Neural cell (in vitro differentiated cells): ENCODE data around the gene EYA3. TPM values are rescaled to one million over a fixed set of nuclear protein-coding genes. Genes with fewer than 3 reads are reported as not detected.

Experiments
- H2AFZ ChIP-seq: fragments of 200-600, 300-800 bp; sonication (generic), shearing (Covaris generic); 2 replicates; pipeline ENCODE4 v1.6.0; 2014; ENCODE audit warnings: low read depth, mild to moderate bottlenecking, antibody characterized with exemption, low read length, moderate library complexity
- H3F3A ChIP-seq: fragments of 200-600 bp; shearing (Covaris generic); 2 replicates; pipeline ENCODE4 v1.6.1; 2016; ENCODE audit warnings: mild to moderate bottlenecking, moderate library complexity, mixed read lengths, antibody characterized with exemption, low read length; ENCODE audit not compliant: insufficient read depth, poor library complexity, severe bottlenecking
- H3K27ac ChIP-seq: fragments of 200-600, 300-800 bp; sonication (generic), shearing (Covaris generic); 2 replicates; pipeline ENCODE4 v1.5.1; 2014; ENCODE audit warnings: mild to moderate bottlenecking, low read length, moderate library complexity
- H3K27me3 ChIP-seq: fragments of 300-800, 200-600 bp; sonication (generic), shearing (Covaris generic); 2 replicates; pipeline ENCODE4 v1.6.0; 2014; ENCODE audit warnings: mild to moderate bottlenecking, low read depth, low read length, moderate library complexity; ENCODE audit not compliant: insufficient read depth
- H3K36me3 ChIP-seq: fragments of 300-800, 200-600 bp; sonication (generic), shearing (Covaris generic); 2 replicates; pipeline ENCODE4 v1.5.1; 2014; ENCODE audit warnings: mild to moderate bottlenecking, antibody characterized with exemption, low read length, moderate library complexity; ENCODE audit not compliant: insufficient read depth
- H3K4me2 ChIP-seq: fragments of 300-800, 200-600 bp; sonication (generic), shearing (Covaris generic); 2 replicates; pipeline ENCODE4 v1.6.0; 2014; ENCODE audit warnings: mild to moderate bottlenecking, low read length
- H3K4me3 ChIP-seq: fragments of 300-800, 200-600 bp; sonication (generic), shearing (Covaris generic); 2 replicates; pipeline ENCODE4 v1.5.1; 2014; ENCODE audit warnings: mild to moderate bottlenecking, low read length, moderate library complexity
- H3K79me2 ChIP-seq: fragments of 200-600 bp; shearing (Covaris generic); replicated peaks from 2 replicates; pipeline ENCODE4 v1.6.0; 2014; ENCODE audit warnings: mild to moderate bottlenecking, low read length, moderate library complexity; ENCODE audit not compliant: insufficient read depth
- H3K9ac ChIP-seq: fragments of 300-800, 200-600 bp; sonication (generic), shearing (Covaris generic); 2 replicates; pipeline ENCODE4 v1.6.1; 2016; ENCODE audit warnings: mild to moderate bottlenecking, low read length, mixed read lengths
- H3K9me2 ChIP-seq: fragments of 200-600 bp; shearing (Covaris generic); 2 replicates; pipeline ENCODE4 v1.6.1; 2016; ENCODE audit warnings: mild to moderate bottlenecking, low read length, mixed read lengths; ENCODE audit not compliant: insufficient read depth
- H3K9me3 ChIP-seq: fragments of 200-600, 300-800 bp; sonication (generic), shearing (Covaris generic); 2 replicates; pipeline ENCODE4 v1.6.1; 2016; ENCODE audit warnings: mild to moderate bottlenecking, mixed run types, low read length, moderate library complexity, mixed read lengths
- H4K20me1 ChIP-seq: fragments of 200-600 bp; shearing (Covaris generic); 2 replicates; pipeline ENCODE4 v1.6.1; 2016; ENCODE audit warnings: mild to moderate bottlenecking, mixed run types; ENCODE audit not compliant: insufficient read depth
- CTCF ChIP-seq: fragments of 450-650 bp; IDR thresholded peaks from 2 replicates; pipeline ENCODE4 v1.5.1; 2014; ENCODE audit warnings: antibody characterized with exemption, mild to moderate bottlenecking, moderate library complexity; ENCODE audit not compliant: poor library complexity, severe bottlenecking
- EP300 ChIP-seq: fragments of 450-650 bp; conservative IDR thresholded peaks from 2 replicates; pipeline ENCODE4 v1.6.1; 2014; ENCODE audit warnings: antibody characterized with exemption, mild to moderate bottlenecking, moderate library complexity; ENCODE audit not compliant: poor library complexity, severe bottlenecking
- EZH2 ChIP-seq: fragments of 200-600, 300-800 bp; shearing (Covaris generic), sonication (generic); IDR thresholded peaks from 2 replicates; pipeline ENCODE4 v1.6.1; 2014; ENCODE audit warnings: antibody characterized with exemption, low read length, borderline replicate concordance, mild to moderate bottlenecking; ENCODE audit not compliant: insufficient read depth, poor library complexity, severe bottlenecking
- MXI1 ChIP-seq: fragments of 450-650 bp; conservative IDR thresholded peaks from 2 replicates; pipeline ENCODE4 v1.6.1; 2014; ENCODE audit warnings: antibody characterized with exemption, mild to moderate bottlenecking; ENCODE audit not compliant: poor library complexity, severe bottlenecking
- POLR2AphosphoS5 ChIP-seq: IDR thresholded peaks from 2 replicates; pipeline ENCODE4 v1.6.1; 2012
- RAD21 ChIP-seq: fragments of 450-650 bp; conservative IDR thresholded peaks from 2 replicates; pipeline ENCODE4 v1.6.1; 2014; ENCODE audit warnings: antibody characterized with exemption, mild to moderate bottlenecking, moderate library complexity
- REST ChIP-seq: IDR thresholded peaks from 2 replicates; pipeline ENCODE4 v1.6.1; 2012; ENCODE audit warnings: borderline replicate concordance
- SMC3 ChIP-seq: fragments of 450-650 bp; conservative IDR thresholded peaks from 2 replicates; pipeline ENCODE4 v1.6.1; 2014; ENCODE audit warnings: antibody characterized with exemption, mild to moderate bottlenecking, moderate library complexity; ENCODE audit not compliant: poor library complexity
- TAF1 ChIP-seq: IDR thresholded peaks from 2 replicates; pipeline ENCODE4 v1.6.1; 2012; ENCODE audit warnings: low read depth
- polyA plus RNA-seq: library from polyadenylated mRNA; depleted of rRNA; stranded (reverse); fragments of >200 nt; gene quantifications from 2 replicates; pipeline ENCODE4 v1.2.3, GENCODE V29; 2014

EYA3 gene
- polyA plus RNA-seq, 1 donor from 2014 or later: 11.2 TPM

GRCh38 chr1:27956761-27957160, 131.6 kb downstream of the EYA3 start:
- Histone ChIP-seq H3F3A (no peaks in the 10 kb centered on the region), H2AFZ (no peak overlapping the region), H3K9me3 (no peaks in the 10 kb centered on the region), H4K20me1 (no peaks in the 10 kb centered on the region), H3K36me3 (no peaks in the 10 kb centered on the region), H3K9me2 (no peaks in the 10 kb centered on the region), H3K79me2 (no peaks in the 10 kb centered on the region), H3K27me3 (no peaks in the 10 kb centered on the region), H3K27ac (no peak overlapping the region), H3K4me3 (no peak overlapping the region), H3K4me2 (no peak overlapping the region), H3K9ac (no peak overlapping the region)
- TF ChIP-seq REST (no peak), TAF1 (no peak), RAD21 (no peak), MXI1 (no peak), SMC3 (no peak), POLR2AphosphoS5 (no peak), CTCF (no peak), EP300 (no peak), EZH2 (no peak)

GRCh38 chr1:27955076-27955475, 133.3 kb downstream of the EYA3 start:
- no peaks in the 10 kb centered on the region for H3K9me2 ChIP-seq
- H3K4me2 ChIP-seq: no peak overlapping the region
- no peaks in the 10 kb centered on the region for H4K20me1 ChIP-seq
- H3K27ac ChIP-seq: no peak overlapping the region
- no peak overlapping the region for H3K9ac ChIP-seq
- no peak overlapping the region for H3K4me3 ChIP-seq
- TF ChIP-seq RAD21: no peak
- TF ChIP-seq SMC3: no peak
- no peak for TF ChIP-seq MXI1
- TF ChIP-seq POLR2AphosphoS5: no peak
- TF ChIP-seq REST: no peak
- no peak overlapping the region for H2AFZ ChIP-seq
- no peaks in the 10 kb centered on the region for H3K36me3 ChIP-seq
- H3K9me3 ChIP-seq: no peaks in the 10 kb centered on the region
- H3K27me3 ChIP-seq: no peaks in the 10 kb centered on the region
- H3F3A ChIP-seq: no peaks in the 10 kb centered on the region
- no peaks in the 10 kb centered on the region for H3K79me2 ChIP-seq
